Heart left ventricle (tissue), 13 donors: ENCODE results near the gene MED10.

Experiments used
- CTCF ChIP-seq, 12 donors: fragments of 200-600 bp; sonication (generic) in 4 of 12; IDR thresholded peaks; one replicate each; pipeline versions ENCODE4 v1.5.0 to v1.8.0; 2018 to 2022; ENCODE audit warnings: antibody characterized with exemption in 12 of 12, mild to moderate bottlenecking in 5 of 12
- POLR2A ChIP-seq, 2 donors: fragments of 450-650 bp; IDR thresholded peaks; one replicate each; pipeline ENCODE4 v1.6.1; 2017; ENCODE audit warnings: antibody characterized with exemption in 2 of 2, mild to moderate bottlenecking in 2 of 2, moderate library complexity in 2 of 2
- donor health status: ischemic (EF 13 %, LVEDD 7.1; RV severe dilation, severe dysfunction).
- donor health status: DM: no; HTN: yes; CAD: no.
- donor health status: DM: no; HTN: no; CAD: no.
- donor health status: ischemic (EF 25% LVEDD 6.9; RV normal size, moderate dysfunction).
- donor health status: ischemic (EF 25% LVEDD 5.7; RV mildly dilated, moderate dysfunction).
- donor health status: ischemic (EF 35%, LVEDD 5.7; RV mildly dilated, moderate dysfunction).
- donor health status: nonischemic (EF 11% LVEDD 7.7; RV severe dilation, severe dysfunction).
- donor health status: DM: yes; HTN: yes; CAD: no.
- donor health status: PGD.
- donor health status: ischemic (EF 29% LVEDD 5.4; RV normal size, mild dysfunction).
- donor health status: nonischemic (EF 23%, LVEDD 6.1; RV moderate dilation, normal function).

DNA sequence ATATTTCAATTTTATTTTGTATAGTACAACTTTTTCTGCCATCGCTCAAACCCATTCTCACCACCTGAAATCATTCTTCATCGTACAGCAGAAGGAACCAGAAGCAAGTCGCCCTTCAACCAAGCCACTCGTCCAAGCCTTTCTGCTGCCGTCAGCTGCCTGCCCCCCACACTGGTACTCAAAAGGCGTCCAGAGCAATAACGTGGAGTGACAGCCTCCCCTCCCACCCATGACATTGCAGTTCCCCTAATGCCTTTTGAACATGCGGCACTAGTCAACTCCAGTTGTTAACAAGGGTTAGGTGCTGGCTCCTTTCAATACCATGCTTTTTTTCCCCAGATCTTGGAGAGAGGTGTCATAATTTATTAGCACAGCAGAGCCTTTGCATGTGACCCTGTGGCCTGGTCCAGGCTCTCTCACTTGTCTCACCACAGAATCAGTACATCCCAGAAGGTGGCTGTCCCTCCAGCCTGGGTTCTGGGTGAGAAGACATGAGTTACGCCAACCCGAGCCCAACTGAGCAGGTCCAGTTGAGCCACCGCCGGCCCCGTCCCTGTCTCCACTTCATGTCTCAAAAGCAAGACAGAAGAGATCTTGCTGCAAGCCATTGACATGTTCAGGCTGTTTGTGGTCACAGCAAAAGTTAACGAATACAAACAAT is 20.4 kb upstream of the MED10 start:
- TF ChIP-seq CTCF (IDR thresholded peaks at IDR 0.05), result no peak
- TF ChIP-seq POLR2A (IDR thresholded peaks at IDR 0.05), result no peak
